Central memory CD4-positive, alpha-beta T cell (primary cell): Measurements from ENCODE around the gene NR2E3.

Experiments used
- DNase-seq: peaks from one replicate; pipeline ENCODE4 v3.0.0; 2022

NR2E3 gene

DNA sequence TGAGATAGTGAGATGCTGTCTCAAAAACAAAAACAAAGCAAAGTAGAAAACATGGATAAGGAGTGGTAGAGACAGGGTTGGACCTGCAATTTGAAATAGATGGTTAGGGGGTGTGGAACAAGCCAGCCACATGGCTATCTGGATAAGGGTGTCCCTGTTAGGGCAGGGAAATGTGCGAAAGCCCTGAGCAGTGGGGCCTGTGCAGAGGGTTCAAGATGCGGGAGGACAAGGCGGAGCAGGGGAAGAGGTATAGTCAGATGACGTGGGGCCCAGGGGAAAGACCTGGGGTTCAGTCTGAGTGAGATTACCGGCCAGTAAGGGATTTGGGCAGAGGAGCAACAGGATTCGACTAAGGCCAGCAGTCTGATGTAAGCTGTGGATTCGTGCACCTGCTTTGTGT is 18.4 kb upstream of the NR2E3 start:
- DNase-seq, result no peak

- DNase-seq, result no peak
Measured at GRCh38 chr15:71792521-71792920, 17.8 kb upstream of the NR2E3 start.

- no peak for DNase-seq
Measured at GRCh38 chr15:71798641-71799040, 11.7 kb upstream of the NR2E3 start.

DNA sequence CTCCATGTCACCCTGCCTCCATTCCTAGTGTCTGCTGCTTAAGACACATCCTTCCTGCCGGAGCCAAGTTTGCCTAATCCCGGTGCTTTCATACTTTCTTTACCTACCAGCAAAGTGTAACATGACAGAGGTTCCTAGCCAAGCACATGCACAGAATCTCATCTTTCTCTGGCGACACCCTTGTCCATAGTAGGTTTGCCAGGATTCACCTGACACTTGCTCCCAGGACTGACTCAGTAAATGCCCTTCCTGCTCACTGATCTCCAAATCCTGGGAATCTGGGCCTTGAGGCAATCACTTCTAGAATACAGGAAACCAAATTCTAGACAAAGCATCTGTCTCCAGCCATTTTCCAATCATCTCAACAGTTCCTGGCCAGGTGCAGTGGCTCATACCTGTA is 10.2 kb upstream of the NR2E3 start:
- DNase-seq, result no peak

- DNase-seq, result no peak
Measured at GRCh38 chr15:71800835-71801745, 9.3 kb upstream of the NR2E3 start.

DNA sequence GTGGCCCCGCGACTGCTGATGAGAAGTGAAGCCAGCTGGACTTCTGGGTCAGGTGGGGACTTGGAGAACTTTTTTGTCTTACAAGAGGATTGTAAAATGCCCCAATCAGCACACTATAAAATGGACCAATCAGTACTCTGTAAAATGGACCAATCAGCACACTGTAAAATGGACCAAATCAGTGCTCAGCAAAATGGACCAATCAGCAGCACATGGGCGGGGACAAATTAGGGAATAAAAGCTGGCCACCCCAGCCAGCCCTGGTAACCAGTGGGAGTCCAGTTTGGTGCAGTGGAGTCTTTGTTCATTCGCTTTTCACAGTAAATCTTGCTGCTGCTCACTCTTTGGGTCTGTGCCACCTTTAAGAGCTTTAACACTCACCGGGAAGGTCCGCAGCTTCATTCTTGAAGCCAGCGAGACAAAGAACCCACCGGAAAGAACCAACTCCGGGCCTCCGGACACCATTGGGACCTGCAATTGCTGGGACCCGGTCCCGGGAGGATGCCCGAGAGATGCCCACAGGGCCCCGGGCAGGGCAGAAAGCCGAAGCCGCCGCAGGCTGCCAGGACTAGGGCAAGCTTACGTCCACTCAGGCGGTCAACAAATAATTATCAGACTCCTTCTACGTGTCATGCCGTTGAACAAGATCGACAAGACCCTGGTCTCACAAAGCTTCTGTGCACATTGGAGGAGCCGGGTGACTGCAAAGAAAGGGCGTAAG is 8.3 kb upstream of the NR2E3 start:
- no peak for DNase-seq

- DNase-seq, result no peak
Measured at GRCh38 chr15:71802770-71803169, 7.6 kb upstream of the NR2E3 start.

- no peak for DNase-seq
Measured at GRCh38 chr15:71804226-71804625, 6.1 kb upstream of the NR2E3 start.

- no peak for DNase-seq
Measured at GRCh38 chr15:71804695-71805470, 5.5 kb upstream of the NR2E3 start.

- DNase-seq, result no peak
Measured at GRCh38 chr15:71806452-71806931, 3.9 kb upstream of the NR2E3 start.

- no peak for DNase-seq
Measured at GRCh38 chr15:71807125-71807629, 3.2 kb upstream of the NR2E3 start.

- no peak for DNase-seq
Measured at GRCh38 chr15:71807691-71808091, 2.7 kb upstream of the NR2E3 start.

DNA sequence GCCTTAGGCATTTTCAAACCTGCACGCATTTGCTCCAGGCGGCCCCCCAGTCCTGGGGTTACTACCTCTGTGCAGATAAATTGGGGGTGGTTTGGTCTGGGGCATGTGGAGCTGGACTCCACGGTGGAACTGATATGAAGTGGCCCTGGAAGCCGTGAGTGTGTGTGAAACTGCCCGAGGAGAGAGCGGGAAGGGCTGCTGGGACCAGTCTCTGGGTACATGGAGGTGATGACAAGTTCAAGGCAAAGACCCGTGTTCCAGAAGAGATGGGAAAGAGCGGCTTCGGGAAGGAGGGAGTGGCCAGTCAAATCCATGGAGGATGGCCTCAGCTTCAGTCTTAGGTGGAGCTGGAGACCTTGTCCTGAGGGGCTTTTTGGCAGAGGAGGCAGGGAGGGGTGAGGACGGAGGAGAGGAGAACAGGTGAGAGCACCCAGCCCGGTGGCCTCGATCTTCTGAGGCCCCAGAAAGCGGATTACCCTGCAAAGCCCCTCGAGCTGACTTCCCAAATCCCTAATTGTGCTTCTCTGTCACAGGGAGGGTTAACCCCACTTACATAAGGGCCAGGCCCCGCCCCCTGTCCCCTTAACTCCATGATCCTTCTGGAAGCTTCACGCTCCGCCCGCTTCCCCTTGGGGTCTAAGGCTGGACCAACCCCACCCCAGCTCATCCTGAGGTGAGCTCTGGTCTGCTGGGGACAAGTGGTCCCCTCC is 1.9 kb upstream of the NR2E3 start:
- DNase-seq, result no peak

GRCh38 chr15:71809346-71809745 is 1.0 kb upstream of the NR2E3 start:
- no peak for DNase-seq

DNA sequence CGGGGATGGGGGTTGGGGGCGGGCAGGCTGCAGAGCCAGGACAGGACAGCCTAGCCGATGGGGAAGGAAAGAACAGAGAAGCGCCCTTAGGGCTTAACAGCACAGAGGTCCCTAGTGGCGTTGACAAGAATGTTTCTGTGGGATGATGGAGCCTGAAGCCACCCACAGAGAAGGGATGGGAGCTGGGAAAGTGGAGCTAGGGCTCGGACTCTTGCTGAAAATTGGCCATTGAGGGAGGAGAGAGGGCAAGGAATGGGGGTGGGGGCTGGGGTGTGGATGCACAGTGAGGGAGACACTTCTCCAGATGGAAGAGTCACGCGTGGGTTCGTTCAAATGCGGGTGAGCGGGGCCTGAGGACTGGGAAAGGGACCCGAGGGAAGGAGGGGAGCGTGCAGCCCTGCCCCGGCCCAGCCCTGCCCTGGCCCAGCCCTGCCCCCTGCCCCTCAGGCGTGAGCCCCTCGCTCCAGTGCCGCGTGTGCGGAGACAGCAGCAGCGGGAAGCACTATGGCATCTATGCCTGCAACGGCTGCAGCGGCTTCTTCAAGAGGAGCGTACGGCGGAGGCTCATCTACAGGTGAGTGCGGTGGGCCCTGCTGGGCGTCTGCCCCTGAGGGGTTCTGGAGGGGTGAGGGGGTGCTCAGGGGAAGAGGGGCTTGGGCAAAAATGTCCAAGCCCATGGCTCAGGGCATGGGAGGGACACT is 832 bp downstream of the NR2E3 start:
- DNase-seq, result no peak

DNA sequence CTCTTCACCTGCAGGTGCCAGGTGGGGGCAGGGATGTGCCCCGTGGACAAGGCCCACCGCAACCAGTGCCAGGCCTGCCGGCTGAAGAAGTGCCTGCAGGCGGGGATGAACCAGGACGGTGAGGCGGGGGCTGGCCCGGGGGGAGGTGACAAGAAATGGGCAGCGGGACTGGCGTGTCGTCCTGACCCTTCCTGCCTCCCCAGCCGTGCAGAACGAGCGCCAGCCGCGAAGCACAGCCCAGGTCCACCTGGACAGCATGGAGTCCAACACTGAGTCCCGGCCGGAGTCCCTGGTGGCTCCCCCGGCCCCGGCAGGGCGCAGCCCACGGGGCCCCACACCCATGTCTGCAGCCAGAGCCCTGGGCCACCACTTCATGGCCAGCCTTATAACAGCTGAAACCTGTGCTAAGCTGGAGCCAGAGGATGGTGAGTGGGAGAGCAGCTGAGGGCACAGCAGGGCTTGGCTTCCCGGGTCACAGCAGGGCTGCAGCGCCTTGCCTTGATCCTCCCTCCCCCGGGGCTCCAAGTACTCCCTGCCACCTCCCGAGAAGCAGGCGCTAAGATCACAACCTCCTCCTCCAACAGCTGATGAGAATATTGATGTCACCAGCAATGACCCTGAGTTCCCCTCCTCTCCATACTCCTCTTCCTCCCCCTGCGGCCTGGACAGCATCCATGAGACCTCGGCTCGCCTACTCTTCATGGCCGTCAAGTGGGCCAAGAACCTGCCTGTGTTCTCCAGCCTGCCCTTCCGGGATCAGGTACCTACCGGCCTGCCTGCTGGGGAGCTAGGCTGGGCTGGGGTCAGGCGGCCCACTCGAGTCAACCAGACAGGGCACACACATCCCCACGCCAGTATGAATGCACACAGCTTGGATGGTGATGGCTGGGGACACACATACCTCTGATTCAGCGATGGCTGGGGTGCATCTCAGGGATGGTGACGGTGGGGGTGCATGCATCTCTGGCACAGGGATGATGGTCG is 1.7 kb downstream of the NR2E3 start:
- DNase-seq, result no peak

DNA sequence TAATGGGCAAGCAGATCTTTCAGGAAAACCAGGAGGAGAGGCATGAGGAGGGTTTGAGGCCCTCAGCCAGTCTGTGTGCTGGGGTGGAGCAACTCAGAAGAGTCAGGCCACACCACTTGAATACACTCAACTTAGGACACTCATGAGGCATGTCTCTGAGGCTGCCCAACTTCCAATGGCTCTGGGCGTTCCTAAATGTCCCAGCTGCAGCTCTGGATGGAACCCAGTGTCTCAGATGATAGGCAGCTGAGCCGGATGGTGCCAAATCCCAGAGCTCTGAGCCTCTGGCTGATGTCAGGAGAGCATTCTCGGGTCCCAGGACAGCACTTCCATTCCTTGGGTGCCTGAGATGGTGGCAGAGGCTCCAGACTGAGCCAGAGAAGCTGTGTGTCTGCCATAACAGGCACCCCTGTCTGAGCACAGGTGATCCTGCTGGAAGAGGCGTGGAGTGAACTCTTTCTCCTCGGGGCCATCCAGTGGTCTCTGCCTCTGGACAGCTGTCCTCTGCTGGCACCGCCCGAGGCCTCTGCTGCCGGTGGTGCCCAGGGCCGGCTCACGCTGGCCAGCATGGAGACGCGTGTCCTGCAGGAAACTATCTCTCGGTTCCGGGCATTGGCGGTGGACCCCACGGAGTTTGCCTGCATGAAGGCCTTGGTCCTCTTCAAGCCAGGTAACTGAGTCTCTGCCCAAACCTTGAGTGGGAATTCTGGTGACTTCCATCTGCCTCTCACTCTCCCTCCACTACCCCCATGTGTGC is 2.8 kb downstream of the NR2E3 start:
- DNase-seq, result no peak

DNA sequence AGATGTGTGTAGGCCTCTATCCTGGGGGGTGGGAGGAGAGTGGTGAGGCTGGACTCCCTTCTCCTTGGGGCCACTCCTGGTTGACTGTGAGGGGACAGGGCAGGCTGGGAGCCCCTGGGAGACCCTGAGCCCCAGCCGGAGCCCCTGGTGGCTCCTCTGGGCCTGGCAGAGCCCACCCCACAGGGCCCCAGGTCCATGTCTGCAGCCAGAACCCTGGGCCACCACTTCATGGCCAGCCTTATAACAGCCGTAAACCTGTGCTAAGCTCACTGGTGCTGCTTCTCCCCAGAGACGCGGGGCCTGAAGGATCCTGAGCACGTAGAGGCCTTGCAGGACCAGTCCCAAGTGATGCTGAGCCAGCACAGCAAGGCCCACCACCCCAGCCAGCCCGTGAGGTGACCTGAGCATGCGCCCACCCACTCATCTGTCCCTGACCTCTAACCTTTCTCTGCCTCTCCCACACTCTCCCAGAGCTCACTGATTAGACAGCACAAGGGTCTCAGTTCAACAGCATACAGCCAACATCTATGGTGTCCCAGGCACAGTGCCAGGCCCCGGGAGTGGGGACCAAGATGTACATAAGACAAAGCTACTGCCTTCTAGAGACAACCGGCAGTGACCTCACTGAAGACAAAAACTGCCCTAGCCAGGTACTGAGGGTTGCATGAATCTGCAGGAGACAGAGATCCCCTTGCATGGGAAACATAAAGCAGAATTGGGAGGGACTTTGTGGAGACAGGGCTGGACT is 3.5 kb downstream of the NR2E3 start:
- DNase-seq, result no peak

DNA sequence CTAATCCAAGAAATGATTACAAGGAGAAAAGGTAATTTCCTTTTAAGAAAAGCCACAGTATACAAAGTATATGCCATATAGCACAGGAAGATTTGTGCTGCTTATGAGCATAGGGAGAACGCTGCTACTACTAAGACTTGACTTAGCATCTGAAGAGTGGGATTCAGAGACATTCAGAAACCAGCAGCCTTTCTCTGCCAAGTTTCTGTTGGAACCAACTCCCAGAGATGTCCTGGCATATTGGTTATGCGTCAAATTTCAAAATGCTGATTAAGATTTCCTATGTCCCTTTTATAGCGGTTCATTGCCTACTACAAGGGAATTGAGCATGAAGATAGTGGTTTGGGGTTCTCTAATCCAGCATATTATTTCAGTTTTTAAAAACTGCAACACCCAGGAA is 4.9 kb downstream of the NR2E3 start:
- no peak for DNase-seq
